PC-9 (cell line): ENCODE data around the gene PROK1. TPM values are rescaled to one million over a fixed set of nuclear protein-coding genes. Genes with fewer than 3 reads are reported as not detected.

Experiments
- BruUV-seq: library from RNA; stranded (reverse); fragments of 400-500 nt; replicated peaks from 2 replicates; lab custom pipeline; 2021; lab: Mats Ljungman, UMichigan
- CTCF ChIA-PET: fragments of 300-600 bp; sonication (Branson Sonifier 250); formaldehyde crosslinking; loops from one replicate; lab custom pipeline; 2022; ENCODE audit warnings: antibody characterized with exemption; lab: Charles Lee
- POLR2A ChIA-PET: fragments of 300-600 bp; sonication (Branson Sonifier 250); formaldehyde crosslinking; loops from one replicate; lab custom pipeline; 2022; ENCODE audit warnings: antibody characterized with exemption; ENCODE audit not compliant: unreplicated experiment; lab: Charles Lee
- DNase-seq, 2 experiments: peaks; one replicate each; pipeline versions ENCODE4 v3.0.0 to v3.0.0-alpha.2; 2015 to 2022; ENCODE audit warnings: mixed read lengths in 1 of 2
- H2AFZ ChIP-seq: fragments of 200-600 bp; sonication (generic); 2 replicates; pipeline ENCODE4 v1.8.1; 2017; ENCODE audit warnings: antibody characterized with exemption
- H3F3A ChIP-seq: fragments of 200-600 bp; sonication (generic); 2 replicates; pipeline ENCODE4 v1.8.1; 2017; ENCODE audit warnings: antibody characterized with exemption, mild to moderate bottlenecking, low read depth; ENCODE audit not compliant: insufficient read depth
- H3K27ac ChIP-seq: fragments of 200-600 bp; sonication (generic); 2 replicates; pipeline ENCODE4 v1.6.1; 2016; ENCODE audit warnings: mixed run types
- H3K27me3 ChIP-seq: fragments of 200-600 bp; sonication (generic); 2 replicates; pipeline ENCODE4 v1.6.1; 2016; ENCODE audit warnings: low read depth, mixed run types; ENCODE audit not compliant: insufficient read depth
- H3K36me3 ChIP-seq: fragments of 200-600 bp; sonication (generic); 2 replicates; pipeline ENCODE4 v1.6.1; 2016; ENCODE audit warnings: low read depth, mixed run types
- H3K4me1 ChIP-seq: fragments of 200-600 bp; sonication (generic); replicated peaks from 2 replicates; pipeline ENCODE4 v1.6.1; 2016; ENCODE audit warnings: mixed run types; ENCODE audit not compliant: insufficient read depth
- H3K4me2 ChIP-seq: fragments of 200-600 bp; sonication (generic); 2 replicates; pipeline ENCODE4 v1.6.1; 2017; ENCODE audit warnings: mixed run types
- H3K4me3 ChIP-seq: fragments of 200-600 bp; sonication (generic); 2 replicates; pipeline ENCODE4 v1.6.1; 2016; ENCODE audit warnings: mixed run types
- H3K79me2 ChIP-seq: fragments of 200-600 bp; sonication (generic); 2 replicates; pipeline ENCODE4 v1.6.1; 2017; ENCODE audit warnings: low read depth, mixed run types
- H3K9me2 ChIP-seq: fragments of 200-600 bp; sonication (generic); 2 replicates; pipeline ENCODE4 v1.8.1; 2017; ENCODE audit warnings: mild to moderate bottlenecking; ENCODE audit not compliant: insufficient read depth
- H3K9me3 ChIP-seq: fragments of 200-600 bp; sonication (generic); 2 replicates; pipeline ENCODE4 v1.8.1; 2016; ENCODE audit warnings: low read depth; ENCODE audit not compliant: insufficient read depth
- H4K20me1 ChIP-seq: fragments of 200-600 bp; sonication (generic); 2 replicates; pipeline ENCODE4 v1.8.1; 2017; ENCODE audit not compliant: insufficient read depth
- EZH2 ChIP-seq: fragments of 200-600 bp; sonication (generic); IDR thresholded peaks from 2 replicates; pipeline ENCODE4 v1.8.0; 2017; ENCODE audit warnings: antibody characterized with exemption, low read depth
- intact Hi-C: fragments of 100-400 bp; cut with micrococcal nuclease; formaldehyde crosslinking; loops from one replicate; pipeline ENCODE4 v1.10.0; 2022; ENCODE audit not compliant: unreplicated experiment
- total RNA-seq: library from RNA; stranded (reverse); gene quantifications from 2 replicates; pipeline ENCODE4 v1.2.3, GENCODE V29; 2021
- TF ChIP-seq, protein P1 (sequence below): fragments of 200-600 bp; sonication (generic); conservative IDR thresholded peaks from 2 replicates; pipeline ENCODE4 v1.6.1; 2017; ENCODE audit warnings: mixed run types, antibody characterized with exemption, mild to moderate bottlenecking, moderate library complexity

The PROK1 gene
- total RNA-seq, 1 experiment from 2014 or later = not detected

DNA sequence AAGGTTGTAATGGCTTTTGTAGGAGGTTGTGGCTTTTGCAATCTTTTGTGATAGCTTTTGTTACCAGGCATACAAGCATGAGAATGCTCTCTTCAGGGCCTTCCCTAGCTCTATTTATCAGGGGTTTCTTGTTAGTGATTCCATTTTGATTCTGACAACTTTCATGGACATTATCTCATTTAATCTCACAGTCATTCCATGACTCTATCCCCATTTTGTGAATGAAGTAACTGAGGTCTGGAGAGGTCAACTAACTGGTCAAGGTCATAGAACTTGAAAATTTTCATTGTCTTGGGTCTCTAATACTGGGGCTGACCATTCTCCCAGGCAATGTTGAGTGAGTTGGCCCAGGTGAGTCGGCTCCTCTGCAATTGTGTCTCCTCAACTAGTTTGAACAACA is 32.2 kb upstream of the PROK1 start:
- intact Hi-C loops = loop anchor here (5.0 kb wide), 1 partner anchor 364 kb away; no protein-coding TSS in a partner anchor
- CTCF ChIA-PET = interaction anchor here (0.6 kb wide), 1 partner anchor 57 kb away, joined by 3 read pairs; no protein-coding TSS in a partner anchor
- BruUV-seq = no TSS peak

DNA sequence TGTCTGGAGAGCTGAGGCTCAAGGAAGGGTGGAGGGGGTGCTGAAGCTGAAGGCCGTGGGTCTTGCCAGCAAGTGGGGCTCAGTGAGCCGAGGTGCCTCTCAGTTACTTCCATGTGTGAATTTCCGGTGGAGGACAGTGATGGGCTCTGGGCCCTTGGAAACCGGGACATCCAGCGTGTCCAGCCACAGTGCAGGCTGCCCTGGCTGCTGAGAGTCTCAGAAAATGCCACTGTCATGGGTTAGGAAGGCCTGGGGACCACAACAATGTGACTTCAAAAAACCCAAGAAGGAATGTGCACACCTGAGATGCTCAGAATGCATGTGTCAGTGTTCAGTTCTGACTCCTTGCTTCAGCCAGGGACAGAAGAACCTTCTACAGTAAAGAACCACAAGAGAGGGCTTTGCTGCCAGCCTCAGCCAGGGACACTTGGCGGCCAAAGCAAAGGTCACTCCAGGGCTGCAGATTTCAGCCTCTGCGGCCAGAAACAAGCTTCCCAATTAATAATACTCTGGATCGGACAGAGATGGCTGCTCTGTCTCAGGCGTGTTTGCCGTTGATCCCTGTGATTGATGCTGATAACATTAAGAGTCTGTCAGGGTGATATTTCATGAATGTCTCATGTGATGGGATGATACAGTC is 30.8 kb upstream of the PROK1 start:
- H3K27ac ChIP-seq = no peak overlapping the region
- H3K79me2 ChIP-seq = no peaks in the 10 kb centered on the region
- H3K4me2 ChIP-seq = no peak overlapping the region
- TF ChIP-seq, protein P1, sequence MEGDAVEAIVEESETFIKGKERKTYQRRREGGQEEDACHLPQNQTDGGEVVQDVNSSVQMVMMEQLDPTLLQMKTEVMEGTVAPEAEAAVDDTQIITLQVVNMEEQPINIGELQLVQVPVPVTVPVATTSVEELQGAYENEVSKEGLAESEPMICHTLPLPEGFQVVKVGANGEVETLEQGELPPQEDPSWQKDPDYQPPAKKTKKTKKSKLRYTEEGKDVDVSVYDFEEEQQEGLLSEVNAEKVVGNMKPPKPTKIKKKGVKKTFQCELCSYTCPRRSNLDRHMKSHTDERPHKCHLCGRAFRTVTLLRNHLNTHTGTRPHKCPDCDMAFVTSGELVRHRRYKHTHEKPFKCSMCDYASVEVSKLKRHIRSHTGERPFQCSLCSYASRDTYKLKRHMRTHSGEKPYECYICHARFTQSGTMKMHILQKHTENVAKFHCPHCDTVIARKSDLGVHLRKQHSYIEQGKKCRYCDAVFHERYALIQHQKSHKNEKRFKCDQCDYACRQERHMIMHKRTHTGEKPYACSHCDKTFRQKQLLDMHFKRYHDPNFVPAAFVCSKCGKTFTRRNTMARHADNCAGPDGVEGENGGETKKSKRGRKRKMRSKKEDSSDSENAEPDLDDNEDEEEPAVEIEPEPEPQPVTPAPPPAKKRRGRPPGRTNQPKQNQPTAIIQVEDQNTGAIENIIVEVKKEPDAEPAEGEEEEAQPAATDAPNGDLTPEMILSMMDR = no peak
- TF ChIP-seq EZH2 = no peak
- BruUV-seq = no TSS peak
- H3F3A ChIP-seq = no peaks in the 10 kb centered on the region
- no peak overlapping the region for H3K4me3 ChIP-seq
- H3K4me1 ChIP-seq = no peaks in the 10 kb centered on the region
- no peaks in the 10 kb centered on the region for H3K36me3 ChIP-seq
- H4K20me1 ChIP-seq = no peaks in the 10 kb centered on the region
- POLR2A ChIA-PET = no interaction called here
- intact Hi-C loops = no loop called here
- no peaks in the 10 kb centered on the region for H3K27me3 ChIP-seq
- no peak overlapping the region for H2AFZ ChIP-seq
- no peaks in the 10 kb centered on the region for H3K9me2 ChIP-seq
- no peak for DNase-seq
- H3K9me3 ChIP-seq = 0 out of 2 replicates have a peak, but pooled peaks cover 5% of the 10 kb centered on the region
- CTCF ChIA-PET = no interaction called here

More for the DNA sequence above, 32.2 kb upstream of the PROK1 start:
- no peaks in the 10 kb centered on the region for H4K20me1 ChIP-seq
- TF ChIP-seq EZH2 = no peak
- TF ChIP-seq, protein P1 = no peak
- H3K9me2 ChIP-seq = no peaks in the 10 kb centered on the region
- H3K36me3 ChIP-seq = no peaks in the 10 kb centered on the region
- H3F3A ChIP-seq = no peaks in the 10 kb centered on the region
- H3K79me2 ChIP-seq = no peaks in the 10 kb centered on the region
- no peaks in the 10 kb centered on the region for H3K27me3 ChIP-seq
- POLR2A ChIA-PET = no interaction called here
- DNase-seq = no peak
- no peak overlapping the region for H2AFZ ChIP-seq
- H3K4me1 ChIP-seq = no peaks in the 10 kb centered on the region
- H3K4me3 ChIP-seq = no peak overlapping the region
- H3K9me3 ChIP-seq = 0 out of 2 replicates have a peak, but pooled peaks cover 5% of the 10 kb centered on the region
- no peak overlapping the region for H3K27ac ChIP-seq
- H3K4me2 ChIP-seq = no peak overlapping the region

DNA sequence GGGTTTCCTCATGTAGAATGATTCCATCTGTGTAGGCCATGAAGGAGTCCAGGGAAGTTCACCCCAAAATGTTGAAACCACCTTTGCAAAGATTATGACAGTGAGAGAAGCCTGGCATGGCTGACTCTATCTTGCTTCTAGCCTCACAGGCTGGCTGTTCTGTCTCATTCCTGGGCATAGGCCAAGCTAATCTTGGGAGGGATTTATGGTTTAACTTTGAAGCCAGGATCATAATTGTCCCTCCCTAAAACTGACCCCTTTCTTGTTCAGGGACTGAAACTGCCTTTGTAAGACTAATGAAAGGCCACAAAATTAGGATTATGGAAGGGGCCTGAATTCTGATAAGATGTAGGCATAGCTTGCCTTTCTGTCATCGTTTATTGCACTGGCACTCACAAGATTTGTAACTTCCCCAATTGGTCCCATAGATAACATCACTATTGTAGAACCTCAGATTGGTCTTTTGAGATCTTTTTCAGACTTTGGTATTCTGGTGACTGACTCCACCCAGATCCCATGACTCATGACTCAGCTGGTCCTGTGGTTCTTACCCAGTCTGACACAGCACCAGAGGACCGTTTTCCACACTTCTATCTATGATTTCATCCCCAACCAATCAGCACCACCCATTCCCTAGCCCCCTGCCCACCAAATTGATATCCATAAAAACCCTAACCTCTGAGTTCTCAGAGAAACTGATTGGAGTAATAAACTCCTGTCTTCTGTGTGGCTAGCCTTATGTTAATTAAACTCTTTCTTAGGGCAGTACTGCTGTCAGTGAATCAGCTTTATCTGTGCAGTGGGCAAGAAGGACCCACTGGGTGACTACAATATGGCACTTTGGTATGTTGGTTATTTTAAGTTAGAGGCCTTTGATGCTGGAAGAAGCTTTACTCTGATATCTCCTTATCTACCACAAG is 29.8 kb upstream of the PROK1 start:
- CTCF ChIA-PET = no interaction called here
- no peak overlapping the region for H3K27ac ChIP-seq

More for the DNA sequence above, 29.8 kb upstream of the PROK1 start:
- DNase-seq = no peak
- no peaks in the 10 kb centered on the region for H3K4me1 ChIP-seq
- H3K27me3 ChIP-seq = no peaks in the 10 kb centered on the region
- H3K79me2 ChIP-seq = no peaks in the 10 kb centered on the region
- TF ChIP-seq EZH2 = no peak
- TF ChIP-seq, protein P1 = no peak
- no peak overlapping the region for H3K4me2 ChIP-seq
- H3K9me2 ChIP-seq = no peaks in the 10 kb centered on the region
- no peaks in the 10 kb centered on the region for H4K20me1 ChIP-seq
- H3K4me3 ChIP-seq = no peak overlapping the region
- 0 out of 2 replicates have a peak, but pooled peaks cover 5% of the 10 kb centered on the region for H3K9me3 ChIP-seq
- intact Hi-C loops = no loop called here
- POLR2A ChIA-PET = no interaction called here
- H2AFZ ChIP-seq = no peak overlapping the region
- H3K36me3 ChIP-seq = no peaks in the 10 kb centered on the region
- no TSS peak for BruUV-seq
- no peaks in the 10 kb centered on the region for H3F3A ChIP-seq
